Fibroblast of skin of right quadriceps (primary cell): ENCODE data around the gene RPS15.
"Not testable (repeated sequence)": the region's sequence is repeated elsewhere in the genome, so short reads cannot be mapped to it uniquely, and the experiment has no call there.

Experiments used
- DNase-seq: peaks from one replicate; pipeline ENCODE4 v3.0.0-alpha.2; 2013

RPS15 gene

GRCh38 chr19:1471010-1471514 lies 32.9 kb downstream of the RPS15 start:
- DNase-seq: no peak

- DNase-seq: no peak
Measured at GRCh38 chr19:1471515-1472160, 33.4 kb downstream of the RPS15 start.

- no peak for DNase-seq
Measured at GRCh38 chr19:1472231-1473084, 34.3 kb downstream of the RPS15 start.

GRCh38 chr19:1473085-1473851 lies 35.1 kb downstream of the RPS15 start:
- no peak for DNase-seq

GRCh38 chr19:1474011-1474764 lies 36.0 kb downstream of the RPS15 start:
- DNase-seq: no peak

- DNase-seq: no peak
Measured at GRCh38 chr19:1474765-1475351, 36.7 kb downstream of the RPS15 start.

GRCh38 chr19:1475751-1476437 lies 37.7 kb downstream of the RPS15 start:
- DNase-seq: no peak

- not testable (repeated sequence) for DNase-seq
Measured at GRCh38 chr19:1477056-1477455, 38.9 kb downstream of the RPS15 start.

GRCh38 chr19:1478934-1479707 lies 40.9 kb downstream of the RPS15 start, which contains the start of gene C19orf25:
TSS of gene C19orf25 (minus strand) at chr19:1479215. CDS start at chr19:1478903, 312 bp downstream.
- DNase-seq: peak; percentile 93

GRCh38 chr19:1481224-1481892 lies 43.2 kb downstream of the RPS15 start:
- DNase-seq: no peak

- DNase-seq: no peak
Measured at GRCh38 chr19:1481893-1482360, 43.7 kb downstream of the RPS15 start.

- no peak for DNase-seq
Measured at GRCh38 chr19:1482361-1483130, 44.4 kb downstream of the RPS15 start.

GRCh38 chr19:1483131-1483978 lies 45.2 kb downstream of the RPS15 start:
- DNase-seq: no peak

GRCh38 chr19:1483979-1484428 lies 45.8 kb downstream of the RPS15 start:
- DNase-seq: no peak

- no peak for DNase-seq
Measured at GRCh38 chr19:1486720-1487575, 48.8 kb downstream of the RPS15 start.

GRCh38 chr19:1487576-1488281 lies 49.5 kb downstream of the RPS15 start:
- DNase-seq: no peak
